Neural cell (in vitro differentiated cells): ENCODE data around the gene MRPS21. TPM values are rescaled to one million over a fixed set of nuclear protein-coding genes. Genes with fewer than 3 reads are reported as not detected.

Experiments used
- H2AFZ ChIP-seq: fragments of 200-600, 300-800 bp; sonication (generic), shearing (Covaris generic); 2 replicates; pipeline ENCODE4 v1.6.0; 2014; ENCODE audit warnings: low read depth, mild to moderate bottlenecking, antibody characterized with exemption, low read length, moderate library complexity
- H3F3A ChIP-seq: fragments of 200-600 bp; shearing (Covaris generic); 2 replicates; pipeline ENCODE4 v1.6.1; 2016; ENCODE audit warnings: mild to moderate bottlenecking, moderate library complexity, mixed read lengths, antibody characterized with exemption, low read length; ENCODE audit not compliant: insufficient read depth, poor library complexity, severe bottlenecking
- H3K27ac ChIP-seq: fragments of 200-600, 300-800 bp; sonication (generic), shearing (Covaris generic); 2 replicates; pipeline ENCODE4 v1.5.1; 2014; ENCODE audit warnings: mild to moderate bottlenecking, low read length, moderate library complexity
- H3K27me3 ChIP-seq: fragments of 300-800, 200-600 bp; sonication (generic), shearing (Covaris generic); 2 replicates; pipeline ENCODE4 v1.6.0; 2014; ENCODE audit warnings: mild to moderate bottlenecking, low read depth, low read length, moderate library complexity; ENCODE audit not compliant: insufficient read depth
- H3K36me3 ChIP-seq: fragments of 300-800, 200-600 bp; sonication (generic), shearing (Covaris generic); 2 replicates; pipeline ENCODE4 v1.5.1; 2014; ENCODE audit warnings: mild to moderate bottlenecking, antibody characterized with exemption, low read length, moderate library complexity; ENCODE audit not compliant: insufficient read depth
- H3K4me2 ChIP-seq: fragments of 300-800, 200-600 bp; sonication (generic), shearing (Covaris generic); 2 replicates; pipeline ENCODE4 v1.6.0; 2014; ENCODE audit warnings: mild to moderate bottlenecking, low read length
- H3K4me3 ChIP-seq: fragments of 300-800, 200-600 bp; sonication (generic), shearing (Covaris generic); 2 replicates; pipeline ENCODE4 v1.5.1; 2014; ENCODE audit warnings: mild to moderate bottlenecking, low read length, moderate library complexity
- H3K79me2 ChIP-seq: fragments of 200-600 bp; shearing (Covaris generic); replicated peaks from 2 replicates; pipeline ENCODE4 v1.6.0; 2014; ENCODE audit warnings: mild to moderate bottlenecking, low read length, moderate library complexity; ENCODE audit not compliant: insufficient read depth
- H3K9ac ChIP-seq: fragments of 300-800, 200-600 bp; sonication (generic), shearing (Covaris generic); 2 replicates; pipeline ENCODE4 v1.6.1; 2016; ENCODE audit warnings: mild to moderate bottlenecking, low read length, mixed read lengths
- H3K9me2 ChIP-seq: fragments of 200-600 bp; shearing (Covaris generic); 2 replicates; pipeline ENCODE4 v1.6.1; 2016; ENCODE audit warnings: mild to moderate bottlenecking, low read length, mixed read lengths; ENCODE audit not compliant: insufficient read depth
- H3K9me3 ChIP-seq: fragments of 200-600, 300-800 bp; sonication (generic), shearing (Covaris generic); 2 replicates; pipeline ENCODE4 v1.6.1; 2016; ENCODE audit warnings: mild to moderate bottlenecking, mixed run types, low read length, moderate library complexity, mixed read lengths
- H4K20me1 ChIP-seq: fragments of 200-600 bp; shearing (Covaris generic); 2 replicates; pipeline ENCODE4 v1.6.1; 2016; ENCODE audit warnings: mild to moderate bottlenecking, mixed run types; ENCODE audit not compliant: insufficient read depth
- EP300 ChIP-seq: fragments of 450-650 bp; conservative IDR thresholded peaks from 2 replicates; pipeline ENCODE4 v1.6.1; 2014; ENCODE audit warnings: antibody characterized with exemption, mild to moderate bottlenecking, moderate library complexity; ENCODE audit not compliant: poor library complexity, severe bottlenecking
- EZH2 ChIP-seq: fragments of 200-600, 300-800 bp; shearing (Covaris generic), sonication (generic); IDR thresholded peaks from 2 replicates; pipeline ENCODE4 v1.6.1; 2014; ENCODE audit warnings: antibody characterized with exemption, low read length, borderline replicate concordance, mild to moderate bottlenecking; ENCODE audit not compliant: insufficient read depth, poor library complexity, severe bottlenecking
- MXI1 ChIP-seq: fragments of 450-650 bp; conservative IDR thresholded peaks from 2 replicates; pipeline ENCODE4 v1.6.1; 2014; ENCODE audit warnings: antibody characterized with exemption, mild to moderate bottlenecking; ENCODE audit not compliant: poor library complexity, severe bottlenecking
- POLR2AphosphoS5 ChIP-seq: IDR thresholded peaks from 2 replicates; pipeline ENCODE4 v1.6.1; 2012
- RAD21 ChIP-seq: fragments of 450-650 bp; conservative IDR thresholded peaks from 2 replicates; pipeline ENCODE4 v1.6.1; 2014; ENCODE audit warnings: antibody characterized with exemption, mild to moderate bottlenecking, moderate library complexity
- SMC3 ChIP-seq: fragments of 450-650 bp; conservative IDR thresholded peaks from 2 replicates; pipeline ENCODE4 v1.6.1; 2014; ENCODE audit warnings: antibody characterized with exemption, mild to moderate bottlenecking, moderate library complexity; ENCODE audit not compliant: poor library complexity
- TAF1 ChIP-seq: IDR thresholded peaks from 2 replicates; pipeline ENCODE4 v1.6.1; 2012; ENCODE audit warnings: low read depth
- polyA plus RNA-seq: library from polyadenylated mRNA; depleted of rRNA; stranded (reverse); fragments of >200 nt; gene quantifications from 2 replicates; pipeline ENCODE4 v1.2.3, GENCODE V29; 2014
- TF ChIP-seq, protein P1 (sequence below): fragments of 450-650 bp; IDR thresholded peaks from 2 replicates; pipeline ENCODE4 v1.5.1; 2014; ENCODE audit warnings: antibody characterized with exemption, mild to moderate bottlenecking, moderate library complexity; ENCODE audit not compliant: poor library complexity, severe bottlenecking
- TF ChIP-seq, protein P2 (sequence below): IDR thresholded peaks from 2 replicates; pipeline ENCODE4 v1.6.1; 2012; ENCODE audit warnings: borderline replicate concordance

The MRPS21 gene
- polyA plus RNA-seq, 1 donor from 2014 or later, result 170 TPM

DNA sequence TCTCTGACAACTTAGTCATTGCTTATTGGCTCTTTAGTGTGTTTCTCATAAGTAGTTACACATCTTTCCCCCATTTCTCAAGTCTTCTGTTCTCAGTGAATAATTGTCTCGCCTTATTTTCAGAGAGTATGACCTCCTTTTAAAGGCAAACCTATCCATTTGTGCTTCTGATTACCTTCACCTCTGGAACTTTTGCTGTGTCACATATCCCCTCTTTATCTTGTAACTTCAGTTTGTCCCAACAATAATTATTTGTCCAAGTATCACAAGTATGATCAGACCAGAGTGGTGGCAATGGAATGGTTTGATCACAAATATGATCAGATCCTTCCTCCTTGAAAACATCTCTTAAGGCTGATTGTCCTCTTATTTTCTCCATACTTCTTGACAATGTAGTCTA, 5.3 kb upstream of the MRPS21 start:
- Histone ChIP-seq H3K36me3 (no peaks in the 10 kb centered on the region), H3K9me3 (no peaks in the 10 kb centered on the region), H3K9me2 (no peaks in the 10 kb centered on the region), H2AFZ (no peak overlapping the region), H3K4me3 (no peak overlapping the region), H3K27me3 (no peaks in the 10 kb centered on the region), H3K79me2 (no peaks in the 10 kb centered on the region), H4K20me1 (no peaks in the 10 kb centered on the region), H3F3A (no peaks in the 10 kb centered on the region), H3K27ac (no peak overlapping the region), H3K4me2 (no peak overlapping the region), H3K9ac (no peak overlapping the region)
- TF ChIP-seq RAD21, result no peak
- no peak for TF ChIP-seq POLR2AphosphoS5
- TF ChIP-seq, protein P1, sequence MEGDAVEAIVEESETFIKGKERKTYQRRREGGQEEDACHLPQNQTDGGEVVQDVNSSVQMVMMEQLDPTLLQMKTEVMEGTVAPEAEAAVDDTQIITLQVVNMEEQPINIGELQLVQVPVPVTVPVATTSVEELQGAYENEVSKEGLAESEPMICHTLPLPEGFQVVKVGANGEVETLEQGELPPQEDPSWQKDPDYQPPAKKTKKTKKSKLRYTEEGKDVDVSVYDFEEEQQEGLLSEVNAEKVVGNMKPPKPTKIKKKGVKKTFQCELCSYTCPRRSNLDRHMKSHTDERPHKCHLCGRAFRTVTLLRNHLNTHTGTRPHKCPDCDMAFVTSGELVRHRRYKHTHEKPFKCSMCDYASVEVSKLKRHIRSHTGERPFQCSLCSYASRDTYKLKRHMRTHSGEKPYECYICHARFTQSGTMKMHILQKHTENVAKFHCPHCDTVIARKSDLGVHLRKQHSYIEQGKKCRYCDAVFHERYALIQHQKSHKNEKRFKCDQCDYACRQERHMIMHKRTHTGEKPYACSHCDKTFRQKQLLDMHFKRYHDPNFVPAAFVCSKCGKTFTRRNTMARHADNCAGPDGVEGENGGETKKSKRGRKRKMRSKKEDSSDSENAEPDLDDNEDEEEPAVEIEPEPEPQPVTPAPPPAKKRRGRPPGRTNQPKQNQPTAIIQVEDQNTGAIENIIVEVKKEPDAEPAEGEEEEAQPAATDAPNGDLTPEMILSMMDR, result no peak
- TF ChIP-seq, protein P2, sequence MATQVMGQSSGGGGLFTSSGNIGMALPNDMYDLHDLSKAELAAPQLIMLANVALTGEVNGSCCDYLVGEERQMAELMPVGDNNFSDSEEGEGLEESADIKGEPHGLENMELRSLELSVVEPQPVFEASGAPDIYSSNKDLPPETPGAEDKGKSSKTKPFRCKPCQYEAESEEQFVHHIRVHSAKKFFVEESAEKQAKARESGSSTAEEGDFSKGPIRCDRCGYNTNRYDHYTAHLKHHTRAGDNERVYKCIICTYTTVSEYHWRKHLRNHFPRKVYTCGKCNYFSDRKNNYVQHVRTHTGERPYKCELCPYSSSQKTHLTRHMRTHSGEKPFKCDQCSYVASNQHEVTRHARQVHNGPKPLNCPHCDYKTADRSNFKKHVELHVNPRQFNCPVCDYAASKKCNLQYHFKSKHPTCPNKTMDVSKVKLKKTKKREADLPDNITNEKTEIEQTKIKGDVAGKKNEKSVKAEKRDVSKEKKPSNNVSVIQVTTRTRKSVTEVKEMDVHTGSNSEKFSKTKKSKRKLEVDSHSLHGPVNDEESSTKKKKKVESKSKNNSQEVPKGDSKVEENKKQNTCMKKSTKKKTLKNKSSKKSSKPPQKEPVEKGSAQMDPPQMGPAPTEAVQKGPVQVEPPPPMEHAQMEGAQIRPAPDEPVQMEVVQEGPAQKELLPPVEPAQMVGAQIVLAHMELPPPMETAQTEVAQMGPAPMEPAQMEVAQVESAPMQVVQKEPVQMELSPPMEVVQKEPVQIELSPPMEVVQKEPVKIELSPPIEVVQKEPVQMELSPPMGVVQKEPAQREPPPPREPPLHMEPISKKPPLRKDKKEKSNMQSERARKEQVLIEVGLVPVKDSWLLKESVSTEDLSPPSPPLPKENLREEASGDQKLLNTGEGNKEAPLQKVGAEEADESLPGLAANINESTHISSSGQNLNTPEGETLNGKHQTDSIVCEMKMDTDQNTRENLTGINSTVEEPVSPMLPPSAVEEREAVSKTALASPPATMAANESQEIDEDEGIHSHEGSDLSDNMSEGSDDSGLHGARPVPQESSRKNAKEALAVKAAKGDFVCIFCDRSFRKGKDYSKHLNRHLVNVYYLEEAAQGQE, result no peak
- no peak for TF ChIP-seq EZH2
- no peak for TF ChIP-seq EP300
- TF ChIP-seq MXI1, result no peak
- no peak for TF ChIP-seq SMC3
- TF ChIP-seq TAF1, result no peak

- Histone ChIP-seq H3K9me3 (no peaks in the 10 kb centered on the region), H3K36me3 (no peaks in the 10 kb centered on the region), H3K27me3 (no peaks in the 10 kb centered on the region), H3K79me2 (peaks cover under 1% of the 10 kb centered on the region), H4K20me1 (no peaks in the 10 kb centered on the region), H3K27ac (no peak overlapping the region), H3K9ac (no peak overlapping the region), H3F3A (no peaks in the 10 kb centered on the region), H2AFZ (no peak overlapping the region), H3K9me2 (no peaks in the 10 kb centered on the region), H3K4me3 (no peak overlapping the region), H3K4me2 (no peak overlapping the region)
- TF ChIP-seq, protein P1, result no peak
- no peak for TF ChIP-seq EP300
- no peak for TF ChIP-seq SMC3
- TF ChIP-seq, protein P2, result no peak
- no peak for TF ChIP-seq POLR2AphosphoS5
- TF ChIP-seq EZH2, result no peak
- TF ChIP-seq MXI1, result no peak
- TF ChIP-seq RAD21, result no peak
Measured at GRCh38 chr1:150288822-150289221, 4.8 kb upstream of the MRPS21 start.
